HG03521 (cell line): Measurements from ENCODE around the gene IL17B.

Source experiments
- ATAC-seq: cut with Tn5 transposase; IDR thresholded peaks from one replicate; pipeline ENCODE4 v1.9.1; 2021; ENCODE audit warnings: mild to moderate bottlenecking, moderate library complexity; ENCODE audit not compliant: unreplicated experiment

IL17B gene

GRCh38 chr5:149380466-149381121 is 1.5 kb upstream of the IL17B start:
- ATAC-seq, result no peak

DNA sequence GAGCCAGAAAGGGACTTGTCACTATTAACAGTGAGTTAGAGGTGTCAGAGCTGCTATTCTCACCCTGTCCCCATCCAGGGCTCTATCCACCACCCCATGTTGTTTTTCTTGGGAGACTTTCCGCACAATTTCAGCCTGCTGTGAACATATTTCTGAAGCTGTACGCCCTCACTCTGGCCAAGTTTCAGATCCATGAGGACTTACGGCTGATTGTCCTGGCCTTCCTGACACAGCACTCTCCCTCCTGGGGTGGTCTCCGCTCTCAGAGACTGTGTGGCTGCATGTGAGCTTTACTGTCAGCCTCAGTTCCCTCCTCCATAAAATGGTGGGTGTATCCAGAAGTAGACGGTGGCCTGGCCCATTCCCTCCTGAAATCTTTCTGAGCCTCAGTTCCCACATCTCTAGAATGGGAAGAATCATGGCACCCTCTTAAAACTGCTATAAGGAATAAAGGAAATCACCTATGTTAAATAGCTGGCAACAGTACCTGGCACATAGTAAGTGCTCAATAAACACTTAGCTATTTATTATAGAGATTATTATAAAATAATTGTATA is 804 bp upstream of the IL17B start:
- no peak for ATAC-seq

- ATAC-seq, result no peak
Observed at GRCh38 chr5:149378241-149378820, 761 bp downstream of the IL17B start.

GRCh38 chr5:149376711-149377447 is 2.2 kb downstream of the IL17B start:
- ATAC-seq, result no peak

DNA sequence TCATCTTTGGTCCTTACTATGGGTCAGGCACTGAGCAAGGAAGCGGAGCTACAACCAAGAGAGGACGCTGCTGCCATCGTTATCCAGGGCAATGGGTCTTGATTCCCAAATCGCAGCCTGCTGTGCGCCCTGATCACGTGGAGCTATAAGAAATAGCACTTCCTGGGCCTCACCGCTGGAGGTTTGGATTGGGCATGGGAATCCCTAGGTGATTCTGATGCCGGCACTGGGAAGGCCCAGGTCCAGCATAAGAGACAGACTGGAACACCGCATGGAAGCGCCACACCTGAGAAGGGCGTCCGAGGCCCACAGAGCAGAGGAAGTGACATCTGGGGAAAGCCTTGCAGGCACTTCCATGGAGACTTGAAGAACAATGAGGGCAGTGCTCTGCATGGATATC is 3.0 kb downstream of the IL17B start:
- no peak for ATAC-seq

GRCh38 chr5:149375434-149375833 is 3.7 kb downstream of the IL17B start:
- ATAC-seq, result no peak

GRCh38 chr5:149374801-149375200 is 4.3 kb downstream of the IL17B start:
- no peak for ATAC-seq

- no peak for ATAC-seq
Observed at GRCh38 chr5:149374303-149374702, 4.8 kb downstream of the IL17B start.

GRCh38 chr5:149372932-149373331 is 6.2 kb downstream of the IL17B start:
- ATAC-seq, result no peak

GRCh38 chr5:149372076-149372795 is 6.9 kb downstream of the IL17B start:
- no peak for ATAC-seq

DNA sequence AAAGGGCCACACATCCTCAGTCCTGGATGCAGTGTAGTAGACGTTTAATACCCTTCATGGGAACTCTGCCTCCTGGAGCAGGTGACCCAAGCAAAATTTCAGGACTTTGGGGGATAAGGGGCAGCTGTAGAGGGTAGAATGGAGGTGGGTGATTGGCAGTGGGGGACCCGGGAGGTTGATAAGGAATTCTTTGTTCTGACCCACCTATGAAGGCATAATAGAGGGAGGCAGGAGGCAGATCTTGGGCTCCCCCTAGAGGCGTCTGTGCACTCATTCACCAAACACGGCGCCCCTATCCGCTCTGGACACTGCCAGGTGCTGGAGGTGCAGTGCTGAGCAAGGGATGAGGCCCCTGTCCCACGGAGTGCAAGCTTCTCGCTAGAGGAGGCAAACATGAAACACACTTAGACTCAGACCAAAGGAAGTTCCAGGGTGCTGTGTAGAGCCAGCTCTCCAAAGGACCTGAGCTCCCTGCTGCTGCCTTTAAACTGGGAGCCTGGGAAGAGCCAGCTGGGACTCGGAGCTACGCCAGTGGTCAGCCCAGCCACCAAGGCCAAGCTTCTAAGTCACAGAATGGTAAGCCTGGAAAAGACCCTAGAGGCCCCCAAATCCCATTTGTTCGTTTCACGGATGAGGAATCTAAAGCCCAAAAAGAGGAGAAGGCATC is 7.7 kb downstream of the IL17B start:
- ATAC-seq, result peak; percentile 73

GRCh38 chr5:149370878-149371277 is 8.2 kb downstream of the IL17B start:
- ATAC-seq, result no peak

DNA sequence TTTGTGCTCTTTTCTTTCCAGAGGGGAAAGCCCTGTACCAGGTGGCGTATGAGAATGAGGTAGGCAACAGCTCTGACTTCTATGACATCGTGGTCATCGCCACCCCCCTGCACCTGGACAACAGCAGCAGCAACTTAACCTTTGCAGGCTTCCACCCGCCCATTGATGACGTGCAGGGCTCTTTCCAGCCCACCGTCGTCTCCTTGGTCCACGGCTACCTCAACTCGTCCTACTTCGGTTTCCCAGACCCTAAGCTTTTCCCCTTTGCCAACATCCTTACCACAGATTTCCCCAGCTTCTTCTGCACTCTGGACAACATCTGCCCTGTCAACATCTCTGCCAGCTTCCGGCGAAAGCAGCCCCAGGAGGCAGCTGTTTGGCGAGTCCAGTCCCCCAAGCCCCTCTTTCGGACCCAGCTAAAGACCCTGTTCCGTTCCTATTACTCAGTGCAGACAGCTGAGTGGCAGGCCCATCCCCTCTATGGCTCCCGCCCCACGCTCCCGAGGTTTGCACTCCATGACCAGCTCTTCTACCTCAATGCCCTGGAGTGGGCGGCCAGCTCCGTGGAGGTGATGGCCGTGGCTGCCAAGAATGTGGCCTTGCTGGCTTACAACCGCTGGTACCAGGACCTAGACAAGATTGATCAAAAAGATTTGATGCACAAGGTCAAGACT is 11.0 kb downstream of the IL17B start:
- no peak for ATAC-seq

DNA sequence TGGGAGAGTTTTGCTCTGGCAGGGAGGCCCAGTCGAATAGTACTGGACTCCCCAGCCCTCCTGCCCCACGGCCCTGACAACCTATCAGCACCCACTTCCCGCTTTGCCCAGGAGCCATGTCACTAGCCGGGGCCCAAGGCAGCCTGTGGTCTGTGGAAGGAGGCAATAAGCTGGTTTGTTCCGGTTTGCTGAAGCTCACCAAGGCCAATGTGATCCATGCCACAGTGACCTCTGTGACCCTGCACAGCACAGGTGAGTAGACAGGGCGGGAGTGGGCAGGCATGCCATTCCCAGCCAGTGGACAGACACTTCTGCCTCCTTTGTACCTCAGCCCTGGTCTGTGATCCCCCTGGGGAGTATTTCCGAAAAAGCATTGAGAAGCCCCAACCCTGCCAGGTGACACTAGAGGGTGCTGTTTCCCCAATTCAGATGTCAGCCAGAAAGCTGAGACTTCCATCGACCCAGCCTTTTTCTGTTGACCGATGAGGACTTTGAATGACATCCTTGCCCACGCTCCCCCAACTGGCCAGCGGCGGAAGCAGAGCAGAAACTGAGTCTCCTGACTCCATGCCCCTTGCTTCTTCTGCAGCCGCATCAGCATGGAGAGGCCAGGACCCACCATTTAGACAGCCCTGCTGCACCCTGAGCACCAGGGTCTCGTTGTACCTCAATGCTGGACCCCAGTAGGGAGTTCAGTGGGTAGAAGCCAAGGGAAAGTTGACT is 11.7 kb downstream of the IL17B start:
- peak; percentile 62 for ATAC-seq

DNA sequence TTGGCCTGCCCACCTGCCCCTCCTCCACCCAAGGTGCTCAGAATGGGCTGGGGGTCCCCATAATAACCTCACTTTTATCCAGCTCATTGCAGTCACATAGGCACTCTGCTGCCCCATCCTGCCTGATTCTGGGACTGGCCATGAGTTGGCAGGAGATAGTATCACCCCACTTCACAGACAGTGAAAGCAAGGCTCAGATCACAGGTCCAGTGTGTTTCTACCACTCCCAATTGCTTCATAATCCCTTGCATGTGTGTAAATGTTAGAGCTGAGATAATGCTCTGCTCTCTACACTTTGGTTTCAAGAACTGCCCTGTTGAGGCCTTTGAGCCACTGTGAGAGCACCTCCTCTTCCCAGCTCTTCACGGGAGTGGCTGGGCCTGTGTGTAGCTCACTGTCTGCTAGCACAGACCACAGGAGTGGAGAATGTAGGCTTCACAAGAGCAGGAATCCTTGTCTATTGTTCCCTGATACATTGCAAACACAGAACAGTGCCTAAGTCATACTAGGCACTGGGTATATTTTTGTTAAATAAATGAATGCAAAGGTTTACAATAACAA is 12.8 kb downstream of the IL17B start:
- no peak for ATAC-seq

GRCh38 chr5:149365418-149365817 is 13.7 kb downstream of the IL17B start:
- ATAC-seq, result no peak

GRCh38 chr5:149364719-149365118 is 14.4 kb downstream of the IL17B start:
- no peak for ATAC-seq

DNA sequence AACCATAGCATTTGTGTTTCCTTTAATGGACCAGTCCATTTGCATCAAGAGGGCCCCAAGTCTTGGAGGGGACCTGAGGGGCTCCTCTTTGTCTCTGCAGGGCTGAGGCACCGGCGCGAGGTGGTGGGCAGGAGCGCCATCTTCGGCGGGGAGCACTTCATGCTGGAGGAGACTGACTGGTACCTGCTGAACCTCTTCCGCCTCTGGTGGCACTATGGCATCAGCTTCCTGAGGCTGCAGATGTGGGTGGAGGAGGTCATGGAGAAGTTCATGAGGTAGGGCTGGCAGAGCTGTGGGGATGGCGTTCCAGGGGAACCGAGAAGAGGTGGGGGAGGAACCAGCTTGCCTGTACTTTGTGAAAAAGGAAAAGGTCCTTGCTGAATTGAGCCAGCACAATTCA is 15.2 kb downstream of the IL17B start:
- ATAC-seq, result no peak

GRCh38 chr5:149363358-149363757 is 15.7 kb downstream of the IL17B start:
- no peak for ATAC-seq
